Astrocyte of the cerebellum (primary cell): ENCODE results near the gene RAD23A.

Source experiments
- DNase-seq: peaks from one replicate; pipeline ENCODE4 v3.0.0-alpha.2; 2011; ENCODE audit warnings: low read depth
- H3K4me3 ChIP-seq: 2 replicates; pipeline ENCODE4 v1.5.1; 2011; ENCODE audit warnings: mild to moderate bottlenecking, low read depth, low read length, moderate library complexity
- CTCF ChIP-seq: IDR thresholded peaks from 2 replicates; pipeline ENCODE4 v1.5.1; 2012; ENCODE audit warnings: low read length, low read depth, moderate library complexity, mild to moderate bottlenecking; ENCODE audit errors: missing control alignments
- in situ Hi-C: cut with HindIII; loops from 2 replicates; pipeline ENCODE4 v1.10.0; 2017; ENCODE audit warnings: low sequenced_read_pairs

The RAD23A gene

GRCh38 chr19:12932392-12933286 is 13.0 kb upstream of the RAD23A start:
- H3K4me3 ChIP-seq = peak overlapping the region; percentile 77
- DNase-seq = no peak
- TF ChIP-seq CTCF = no peak
- in situ Hi-C loops = no loop called here

- in situ Hi-C loops = no loop called here
Measured at GRCh38 chr19:12933287-12934072, 12.2 kb upstream of the RAD23A start, which contains the start of gene FARSA. FARSA (minus strand) TSS chr19:12933711; CDS start chr19:12933696, 15 bp downstream.

GRCh38 chr19:12935071-12935470 is 10.6 kb upstream of the RAD23A start:
- in situ Hi-C loops = no loop called here
- no peak for TF ChIP-seq CTCF
- H3K4me3 ChIP-seq = no peak overlapping the region
- DNase-seq = no peak

More at GRCh38 chr19:12933287-12934072, 12.2 kb upstream of the RAD23A start, which contains the start of gene FARSA:
- TF ChIP-seq CTCF = no peak
- H3K4me3 ChIP-seq = peak within 1 kb of the TSS; percentile 77
- DNase-seq = peak; percentile 68

- DNase-seq = no peak
- in situ Hi-C loops = no loop called here
- no peak for TF ChIP-seq CTCF
- no peak overlapping the region for H3K4me3 ChIP-seq
Measured at GRCh38 chr19:12936582-12936981, 9.1 kb upstream of the RAD23A start.

- TF ChIP-seq CTCF = no peak
- in situ Hi-C loops = no loop called here
- no peak for DNase-seq
- H3K4me3 ChIP-seq = peak overlapping the region; percentile 100
Measured at GRCh38 chr19:12937093-12937926, 8.4 kb upstream of the RAD23A start.
